HEK293 (cell line): ENCODE data around the gene CSTF1.

Source experiments
- CTCF ChIA-PET: fragments of 350-600 bp; formaldehyde crosslinking; extraction: SDS; loops from one replicate; lab custom pipeline; 2021; ENCODE audit warnings: antibody characterized with exemption; lab: Yijun Ruan, JAX
- POLR2A ChIA-PET: fragments of 300-600 bp; formaldehyde crosslinking; extraction: SDS; loops from one replicate; lab custom pipeline; 2020; ENCODE audit warnings: antibody characterized with exemption, inconsistent platforms; lab: Yijun Ruan, JAX
- H3K27ac ChIP-seq: fragments of 200-500 bp; sonication (Bioruptor generic); 2 replicates; pipeline ENCODE4 v1.5.1; 2014; ENCODE audit warnings: low read depth, low read length, control low read depth, inconsistent platforms; ENCODE audit errors: extremely low read depth
- H3K36me3 ChIP-seq, 2 experiments: fragments of 200-500 bp in 1 of 2; sonication (Bioruptor generic) in 1 of 2; 1 replicate in 1 of 2; 2 replicates in 1 of 2; pipeline ENCODE4 v1.5.1; 2014 to 2017; ENCODE audit warnings: inconsistent platforms in 2 of 2, low read length in 2 of 2; ENCODE audit not compliant: control insufficient read depth in 2 of 2, insufficient read depth in 1 of 2
- H3K4me1 ChIP-seq: fragments of 200-500 bp; sonication (Bioruptor generic); 2 replicates; pipeline ENCODE4 v1.5.1; 2014; ENCODE audit warnings: mild to moderate bottlenecking, low read length, inconsistent platforms; ENCODE audit not compliant: control insufficient read depth, insufficient read depth
- H3K4me3 ChIP-seq: 2 replicates; pipeline ENCODE4 v1.5.1; 2011; ENCODE audit warnings: low read depth, mild to moderate bottlenecking, control low read depth, low read length, moderate library complexity
- H3K9me3 ChIP-seq: fragments of 200-500 bp; sonication (Bioruptor generic); 2 replicates; pipeline ENCODE4 v1.5.1; 2014; ENCODE audit warnings: low read depth, low read length, inconsistent platforms; ENCODE audit not compliant: control insufficient read depth, insufficient read depth
- ATF2 ChIP-seq: fragments of 450-650 bp; formaldehyde crosslinking; IDR thresholded peaks from 2 replicates; pipeline ENCODE4 v1.5.1; 2016; ENCODE audit warnings: missing biosample characterization, missing genetic modification characterization, low read depth
- BCL11B ChIP-seq: fragments of 450-650 bp; formaldehyde crosslinking; IDR thresholded peaks from 2 replicates; pipeline ENCODE4 v1.5.1; 2016; ENCODE audit warnings: low read depth, missing biosample characterization, missing genetic modification characterization
- GLIS2 ChIP-seq: fragments of 450-650 bp; formaldehyde crosslinking; IDR thresholded peaks from 2 replicates; pipeline ENCODE4 v1.5.1; 2016; ENCODE audit warnings: missing biosample characterization, missing genetic modification characterization
- HIC1 ChIP-seq: fragments of 450-650 bp; formaldehyde crosslinking; IDR thresholded peaks from 2 replicates; pipeline ENCODE4 v1.5.1; 2016; ENCODE audit warnings: missing biosample characterization, missing genetic modification characterization
- IKZF3 ChIP-seq: fragments of 450-650 bp; IDR thresholded peaks from 2 replicates; pipeline ENCODE4 v1.5.0; 2018; ENCODE audit warnings: missing biosample characterization, mild to moderate bottlenecking, missing genetic modification characterization, moderate library complexity
- KLF8 ChIP-seq: fragments of 450-650 bp; formaldehyde crosslinking; IDR thresholded peaks from 2 replicates; pipeline ENCODE4 v1.5.1; 2016; ENCODE audit warnings: missing biosample characterization, missing genetic modification characterization
- OVOL3 ChIP-seq: fragments of 450-650 bp; formaldehyde crosslinking; IDR thresholded peaks from 2 replicates; pipeline ENCODE4 v1.5.1; 2016; ENCODE audit warnings: missing biosample characterization, missing genetic modification characterization
- SP3 ChIP-seq: fragments of 450-650 bp; formaldehyde crosslinking; IDR thresholded peaks from 2 replicates; pipeline ENCODE4 v1.5.1; 2016; ENCODE audit warnings: missing biosample characterization, missing genetic modification characterization
- ZFP37 ChIP-seq: fragments of 450-650 bp; formaldehyde crosslinking; IDR thresholded peaks from 2 replicates; pipeline ENCODE4 v1.5.1; 2016; ENCODE audit warnings: missing biosample characterization, missing genetic modification characterization
- ZNF132 ChIP-seq: fragments of 450-650 bp; formaldehyde crosslinking; IDR thresholded peaks from 2 replicates; pipeline ENCODE4 v1.5.1; 2017; ENCODE audit warnings: missing biosample characterization, missing genetic modification characterization, borderline replicate concordance
- ZNF155 ChIP-seq: fragments of 450-650 bp; formaldehyde crosslinking; IDR thresholded peaks from 2 replicates; pipeline ENCODE4 v1.5.1; 2016; ENCODE audit warnings: missing biosample characterization, missing genetic modification characterization
- ZNF19 ChIP-seq: fragments of 450-650 bp; formaldehyde crosslinking; IDR thresholded peaks from 2 replicates; pipeline ENCODE4; 2016; ENCODE audit warnings: missing biosample characterization, missing genetic modification characterization, low read depth
- ZNF510 ChIP-seq: fragments of 450-650 bp; formaldehyde crosslinking; IDR thresholded peaks from 2 replicates; pipeline ENCODE4 v1.5.1; 2018; ENCODE audit warnings: mild to moderate bottlenecking, missing genetic modification characterization, missing biosample characterization; ENCODE audit not compliant: insufficient replicate concordance
- ZNF544 ChIP-seq: fragments of 450-650 bp; formaldehyde crosslinking; IDR thresholded peaks from 2 replicates; pipeline ENCODE4 v1.5.0; 2017; ENCODE audit warnings: missing biosample characterization, missing genetic modification characterization
- ZNF596 ChIP-seq: fragments of 450-650 bp; IDR thresholded peaks from 2 replicates; pipeline ENCODE4 v1.5.0; 2018; ENCODE audit warnings: missing biosample characterization, mild to moderate bottlenecking, missing genetic modification characterization, moderate library complexity
- ZNF610 ChIP-seq: fragments of 450-650 bp; formaldehyde crosslinking; IDR thresholded peaks from 2 replicates; pipeline ENCODE4 v1.5.1; 2016; ENCODE audit warnings: missing biosample characterization, missing genetic modification characterization, borderline replicate concordance
- ZNF621 ChIP-seq: fragments of 450-650 bp; formaldehyde crosslinking; IDR thresholded peaks from 2 replicates; pipeline ENCODE4 v1.5.1; 2017; ENCODE audit warnings: missing biosample characterization, missing genetic modification characterization
- ZNF701 ChIP-seq: fragments of 450-650 bp; formaldehyde crosslinking; IDR thresholded peaks from 2 replicates; pipeline ENCODE4 v1.5.1; 2016; ENCODE audit warnings: missing biosample characterization, missing genetic modification characterization
- ZNF76 ChIP-seq: fragments of 450-650 bp; formaldehyde crosslinking; IDR thresholded peaks from 2 replicates; pipeline ENCODE4; 2016; ENCODE audit warnings: low read depth, missing biosample characterization, missing genetic modification characterization, borderline replicate concordance
- ZNF777 ChIP-seq: fragments of 450-650 bp; formaldehyde crosslinking; IDR thresholded peaks from 2 replicates; pipeline ENCODE4 v1.5.1; 2017; ENCODE audit warnings: missing biosample characterization, missing genetic modification characterization, borderline replicate concordance
- TF ChIP-seq, protein P1 (sequence below): fragments of 450-650 bp; IDR thresholded peaks from 2 replicates; pipeline ENCODE4 v1.5.1; 2018; ENCODE audit warnings: missing biosample characterization, mild to moderate bottlenecking, missing genetic modification characterization
- TF ChIP-seq, protein P2 (sequence below): fragments of 450-650 bp; formaldehyde crosslinking; IDR thresholded peaks from 2 replicates; pipeline ENCODE4 v1.5.1; 2016; ENCODE audit warnings: missing biosample characterization, missing genetic modification characterization

Gene CSTF1

GRCh38 chr20:56426026-56426425 is 33.6 kb downstream of the CSTF1 start (continued):
- no peak for TF ChIP-seq HIC1 (tag by site-specific recombination)
- no peak for TF ChIP-seq ZNF19
- no peak for TF ChIP-seq KLF8 (tag by site-specific recombination)
- TF ChIP-seq ZNF132 (tag by site-specific recombination) = no peak
- no peak for TF ChIP-seq ZFP37 (tag by site-specific recombination)

GRCh38 chr20:56426926-56427325 is 34.5 kb downstream of the CSTF1 start:
- CTCF ChIA-PET = no interaction called here
- Histone ChIP-seq H3K4me3 (no peak overlapping the region), H3K9me3 (no peaks in the 10 kb centered on the region), H3K4me1 (no peaks in the 10 kb centered on the region), H3K36me3 (no peaks in the 10 kb centered on the region), H3K27ac (no peak overlapping the region)
- no peak for TF ChIP-seq ZNF76 (tag by site-specific recombination)
- no peak for TF ChIP-seq ZNF621
- no peak for TF ChIP-seq SP3 (tag by site-specific recombination)
- TF ChIP-seq GLIS2 (tag by site-specific recombination) = no peak
- TF ChIP-seq ZNF510 (tag by site-specific recombination) = no peak
- no peak for TF ChIP-seq OVOL3 (tag by site-specific recombination)
- no peak for TF ChIP-seq ZNF701
- no peak for TF ChIP-seq ZNF544 (tag by site-specific recombination)
- TF ChIP-seq, protein P1, sequence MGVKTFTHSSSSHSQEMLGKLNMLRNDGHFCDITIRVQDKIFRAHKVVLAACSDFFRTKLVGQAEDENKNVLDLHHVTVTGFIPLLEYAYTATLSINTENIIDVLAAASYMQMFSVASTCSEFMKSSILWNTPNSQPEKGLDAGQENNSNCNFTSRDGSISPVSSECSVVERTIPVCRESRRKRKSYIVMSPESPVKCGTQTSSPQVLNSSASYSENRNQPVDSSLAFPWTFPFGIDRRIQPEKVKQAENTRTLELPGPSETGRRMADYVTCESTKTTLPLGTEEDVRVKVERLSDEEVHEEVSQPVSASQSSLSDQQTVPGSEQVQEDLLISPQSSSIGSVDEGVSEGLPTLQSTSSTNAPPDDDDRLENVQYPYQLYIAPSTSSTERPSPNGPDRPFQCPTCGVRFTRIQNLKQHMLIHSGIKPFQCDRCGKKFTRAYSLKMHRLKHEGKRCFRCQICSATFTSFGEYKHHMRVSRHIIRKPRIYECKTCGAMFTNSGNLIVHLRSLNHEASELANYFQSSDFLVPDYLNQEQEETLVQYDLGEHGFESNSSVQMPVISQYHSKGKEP (tag by site-specific recombination) = no peak
- TF ChIP-seq, protein P2, sequence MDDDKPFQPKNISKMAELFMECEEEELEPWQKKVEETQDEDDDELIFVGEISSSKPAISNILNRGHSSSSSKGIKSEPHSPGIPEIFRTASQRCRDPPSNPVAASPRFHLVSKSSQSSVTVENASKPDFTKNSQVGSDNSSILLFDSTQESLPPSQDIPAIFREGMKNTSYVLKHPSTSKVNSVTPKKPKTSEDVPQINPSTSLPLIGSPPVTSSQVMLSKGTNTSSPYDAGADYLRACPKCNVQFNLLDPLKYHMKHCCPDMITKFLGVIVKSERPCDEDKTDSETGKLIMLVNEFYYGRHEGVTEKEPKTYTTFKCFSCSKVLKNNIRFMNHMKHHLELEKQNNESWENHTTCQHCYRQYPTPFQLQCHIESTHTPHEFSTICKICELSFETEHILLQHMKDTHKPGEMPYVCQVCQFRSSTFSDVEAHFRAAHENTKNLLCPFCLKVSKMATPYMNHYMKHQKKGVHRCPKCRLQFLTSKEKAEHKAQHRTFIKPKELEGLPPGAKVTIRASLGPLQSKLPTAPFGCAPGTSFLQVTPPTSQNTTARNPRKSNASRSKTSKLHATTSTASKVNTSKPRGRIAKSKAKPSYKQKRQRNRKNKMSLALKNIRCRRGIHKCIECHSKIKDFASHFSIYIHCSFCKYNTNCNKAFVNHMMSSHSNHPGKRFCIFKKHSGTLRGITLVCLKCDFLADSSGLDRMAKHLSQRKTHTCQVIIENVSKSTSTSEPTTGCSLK = no peak
- TF ChIP-seq ZNF610 = no peak
- TF ChIP-seq ZNF155 = no peak
- no peak for TF ChIP-seq IKZF3
- TF ChIP-seq BCL11B (tag by site-specific recombination) = no peak
- TF ChIP-seq ZNF596 (tag by site-specific recombination) = no peak
- TF ChIP-seq ZNF777 (tag by site-specific recombination) = no peak
- TF ChIP-seq ATF2 (tag by site-specific recombination) = no peak
- TF ChIP-seq, all 188 proteins: peak for 0
- POLR2A ChIA-PET = no interaction called here
